Measurements from ENCODE around the gene MPRIP. TPM values are rescaled to one million over a fixed set of nuclear protein-coding genes. Genes with fewer than 3 reads are reported as not detected.
A peak's percentile ranks its signal among the peaks of the same experiment; 100 is the strongest.
"Not testable (repeated sequence)": the region's sequence is repeated elsewhere in the genome, so short reads cannot be mapped to it uniquely, and the experiment has no call there.

MPRIP gene
- total RNA-seq, 1 donor from 2014 or later = 392 TPM

- H3K4me1 Mint-ChIP-seq (ENCODE audit: unreplicated experiment) = peaks cover 5% of the 10 kb centered on the region
- DNase-seq (ENCODE audit: low spot score) = no peak
- no peak overlapping the region for H3K27ac Mint-ChIP-seq (ENCODE audit: unreplicated experiment)
- H3K36me3 Mint-ChIP-seq (ENCODE audit: low read depth, unreplicated experiment) = no peaks in the 10 kb centered on the region
- no peaks in the 10 kb centered on the region for H3K27me3 Mint-ChIP-seq (ENCODE audit: unreplicated experiment)
- no peak for TF ChIP-seq CTCF (IDR thresholded peaks at IDR 0.05; ENCODE audit: unreplicated experiment)
- H3K9me3 Mint-ChIP-seq (ENCODE audit: unreplicated experiment) = no peaks in the 10 kb centered on the region
- H3K4me3 Mint-ChIP-seq (ENCODE audit: unreplicated experiment) = no peak overlapping the region
Observed at GRCh38 chr17:17015230-17015629, 27.0 kb upstream of the MPRIP start.

GRCh38 chr17:17016199-17017197 lies 25.8 kb upstream of the MPRIP start:
- not testable (repeated sequence) for H3K27me3 Mint-ChIP-seq (ENCODE audit: unreplicated experiment); H3K27ac Mint-ChIP-seq (ENCODE audit: unreplicated experiment); DNase-seq (ENCODE audit: low spot score); H3K4me1 Mint-ChIP-seq (ENCODE audit: unreplicated experiment); H3K36me3 Mint-ChIP-seq (ENCODE audit: low read depth, unreplicated experiment); H3K4me3 Mint-ChIP-seq (ENCODE audit: unreplicated experiment); H3K9me3 Mint-ChIP-seq (ENCODE audit: unreplicated experiment)

GRCh38 chr17:17017343-17018014 lies 24.8 kb upstream of the MPRIP start:
- TF ChIP-seq CTCF (IDR thresholded peaks at IDR 0.05; ENCODE audit: unreplicated experiment) = no peak
- H3K36me3 Mint-ChIP-seq (ENCODE audit: low read depth, unreplicated experiment) = no peaks in the 10 kb centered on the region
- no peaks in the 10 kb centered on the region for H3K9me3 Mint-ChIP-seq (ENCODE audit: unreplicated experiment)
- H3K4me1 Mint-ChIP-seq (ENCODE audit: unreplicated experiment) = peaks cover 5% of the 10 kb centered on the region
- H3K27ac Mint-ChIP-seq (ENCODE audit: unreplicated experiment) = no peak overlapping the region
- no peak overlapping the region for H3K4me3 Mint-ChIP-seq (ENCODE audit: unreplicated experiment)
- H3K27me3 Mint-ChIP-seq (ENCODE audit: unreplicated experiment) = no peaks in the 10 kb centered on the region
- DNase-seq (ENCODE audit: low spot score) = no peak

- H3K4me1 Mint-ChIP-seq (ENCODE audit: unreplicated experiment) = peaks cover 5% of the 10 kb centered on the region
- no peak overlapping the region for H3K27ac Mint-ChIP-seq (ENCODE audit: unreplicated experiment)
- no peaks in the 10 kb centered on the region for H3K36me3 Mint-ChIP-seq (ENCODE audit: low read depth, unreplicated experiment)
- TF ChIP-seq CTCF (IDR thresholded peaks at IDR 0.05; ENCODE audit: unreplicated experiment) = no peak
- no peaks in the 10 kb centered on the region for H3K9me3 Mint-ChIP-seq (ENCODE audit: unreplicated experiment)
- no peak overlapping the region for H3K4me3 Mint-ChIP-seq (ENCODE audit: unreplicated experiment)
- no peak for DNase-seq (ENCODE audit: low spot score)
- H3K27me3 Mint-ChIP-seq (ENCODE audit: unreplicated experiment) = peaks cover under 1% of the 10 kb centered on the region
Observed at GRCh38 chr17:17018021-17018441, 24.2 kb upstream of the MPRIP start.

- no peak for TF ChIP-seq CTCF (IDR thresholded peaks at IDR 0.05; ENCODE audit: unreplicated experiment)
- Mint-ChIP-seq H3K27me3 (ENCODE audit: unreplicated experiment) (peaks cover 2% of the 10 kb centered on the region), H3K4me1 (ENCODE audit: unreplicated experiment) (peaks cover 5% of the 10 kb centered on the region), H3K36me3 (ENCODE audit: low read depth, unreplicated experiment) (no peaks in the 10 kb centered on the region), H3K27ac (ENCODE audit: unreplicated experiment) (no peak overlapping the region), H3K4me3 (ENCODE audit: unreplicated experiment) (peak overlapping the region; percentile 7), H3K9me3 (ENCODE audit: unreplicated experiment) (no peaks in the 10 kb centered on the region)
- no peak for DNase-seq (ENCODE audit: low spot score)
Observed at GRCh38 chr17:17018612-17019429, 23.4 kb upstream of the MPRIP start.
